IMR-90 (cell line): ENCODE measurements around the gene TTBK2. TPM values are rescaled to one million over a fixed set of nuclear protein-coding genes. Genes with fewer than 3 reads are reported as not detected.
A peak's percentile ranks its signal among the peaks of the same experiment; 100 is the strongest.

Experiments used
- ATAC-seq: fragments of 200-7000 bp; cut with Tn5 transposase; 2 replicates; pipeline ENCODE4 v1.9.1; 2020; ENCODE audit warnings: low read depth, mild to moderate bottlenecking, moderate library complexity
- BruUV-seq: library from RNA; stranded (reverse); fragments of 400-500 nt; replicated peaks from 2 replicates; lab custom pipeline; 2021; lab: Mats Ljungman, UMichigan
- CTCF ChIA-PET: fragments of 300-600 bp; formaldehyde crosslinking; extraction: SDS; loops from one replicate; lab custom pipeline; 2021; ENCODE audit warnings: antibody characterized with exemption; lab: Yijun Ruan, JAX
- POLR2A ChIA-PET: fragments of 300-600 bp; sonication (Branson Sonifier 250); formaldehyde crosslinking; loops from one replicate; lab custom pipeline; 2022; ENCODE audit warnings: antibody characterized with exemption; ENCODE audit not compliant: unreplicated experiment; lab: Charles Lee
- DNase-seq: peaks from one replicate; pipeline ENCODE4 v3.0.0; 2013
- H2AFZ ChIP-seq: replicated peaks from 2 replicates; pipeline ENCODE3; 2013; ENCODE audit warnings: low read length, mild to moderate bottlenecking; ENCODE audit not compliant: poor library complexity
- H2AK5ac ChIP-seq: 2 replicates; pipeline ENCODE4 v1.6.1; 2013; ENCODE audit warnings: low read depth, low read length, inconsistent platforms
- H2AK9ac ChIP-seq: replicated peaks from 2 replicates; pipeline ENCODE3; 2013; ENCODE audit warnings: mild to moderate bottlenecking, low read depth, low read length, moderate library complexity; ENCODE audit not compliant: poor library complexity
- H2BK120ac ChIP-seq: 2 replicates; pipeline ENCODE4 v1.6.1; 2013; ENCODE audit warnings: low read depth, low read length, inconsistent platforms
- H2BK15ac ChIP-seq: 3 replicates; pipeline ENCODE4 v1.6.1; 2013; ENCODE audit warnings: low read depth, low read length, inconsistent platforms
- H2BK20ac ChIP-seq: 2 replicates; pipeline ENCODE4 v1.6.1; 2013; ENCODE audit warnings: low read depth, mild to moderate bottlenecking, inconsistent platforms, low read length, moderate library complexity
- H2BK5ac ChIP-seq: 2 replicates; pipeline ENCODE4 v1.6.1; 2013; ENCODE audit warnings: mild to moderate bottlenecking, low read depth, low read length, inconsistent platforms; ENCODE audit not compliant: poor library complexity, severe bottlenecking
- H3K14ac ChIP-seq: replicated peaks from 2 replicates; pipeline ENCODE4 v1.6.1; 2013; ENCODE audit warnings: low read depth, low read length, inconsistent platforms
- H3K18ac ChIP-seq: 2 replicates; pipeline ENCODE4 v1.6.1; 2013; ENCODE audit warnings: low read depth, low read length, control low read depth
- H3K23ac ChIP-seq: 2 replicates; pipeline ENCODE4 v1.6.1; 2013; ENCODE audit warnings: low read depth, low read length, inconsistent platforms
- H3K27ac ChIP-seq: 2 replicates; pipeline ENCODE4 v1.5.1; 2013; ENCODE audit warnings: mild to moderate bottlenecking, control low read depth, low read length; ENCODE audit not compliant: insufficient read depth
- H3K27me3 ChIP-seq: 2 replicates; pipeline ENCODE4 v1.6.1; 2013; ENCODE audit warnings: low read length; ENCODE audit not compliant: control insufficient read depth, insufficient read depth
- H3K36me3 ChIP-seq: 2 replicates; pipeline ENCODE4 v1.6.1; 2013; ENCODE audit warnings: low read length, mixed read lengths; ENCODE audit not compliant: control insufficient read depth, insufficient read depth
- H3K4ac ChIP-seq: 2 replicates; pipeline ENCODE4 v1.6.1; 2013; ENCODE audit warnings: low read depth, low read length, inconsistent platforms
- H3K4me1 ChIP-seq: 2 replicates; pipeline ENCODE4 v1.6.1; 2013; ENCODE audit warnings: low read length, mixed read lengths; ENCODE audit not compliant: control insufficient read depth, insufficient read depth
- H3K4me2 ChIP-seq: 2 replicates; pipeline ENCODE4 v1.6.1; 2013; ENCODE audit warnings: low read depth, mild to moderate bottlenecking, control low read depth, low read length, moderate library complexity
- H3K4me3 ChIP-seq: 2 replicates; pipeline ENCODE4 v1.5.1; 2013; ENCODE audit warnings: low read depth, mild to moderate bottlenecking, control low read depth, low read length, moderate library complexity; ENCODE audit not compliant: insufficient read depth
- H3K56ac ChIP-seq: 2 replicates; pipeline ENCODE4 v1.6.1; 2013; ENCODE audit warnings: low read length, inconsistent platforms; ENCODE audit not compliant: insufficient read depth; ENCODE audit errors: extremely low read depth
- H3K79me1 ChIP-seq, 2 experiments: 2 replicates each; pipeline ENCODE4 v1.6.1; 2013; ENCODE audit warnings: low read length in 2 of 2, inconsistent platforms in 1 of 2, low read depth in 1 of 2
- H3K9ac ChIP-seq: 2 replicates; pipeline ENCODE4 v1.6.1; 2013; ENCODE audit warnings: low read depth, low read length, control low read depth
- H3K9me1 ChIP-seq: 2 replicates; pipeline ENCODE4 v1.6.1; 2013; ENCODE audit warnings: low read length, inconsistent platforms; ENCODE audit not compliant: insufficient read depth
- H3K9me3 ChIP-seq: 2 replicates; pipeline ENCODE4 v1.6.1; 2013; ENCODE audit warnings: low read length; ENCODE audit not compliant: control insufficient read depth, insufficient read depth
- H4K20me1 ChIP-seq: 2 replicates; pipeline ENCODE4 v1.6.1; 2013; ENCODE audit warnings: low read length, inconsistent platforms; ENCODE audit not compliant: insufficient read depth
- H4K5ac ChIP-seq: 2 replicates; pipeline ENCODE4 v1.6.1; 2013; ENCODE audit warnings: mild to moderate bottlenecking, low read depth, low read length, control low read depth
- H4K8ac ChIP-seq, 2 experiments: 2 replicates each; pipeline ENCODE4 v1.6.1; 2013; ENCODE audit warnings: low read depth in 2 of 2, low read length in 2 of 2, control low read depth in 1 of 2, inconsistent platforms in 1 of 2
- H4K91ac ChIP-seq: 2 replicates; pipeline ENCODE4 v1.6.1; 2013; ENCODE audit warnings: low read depth, low read length, inconsistent platforms; ENCODE audit not compliant: insufficient read depth
- CEBPB ChIP-seq: IDR thresholded peaks from 2 replicates; pipeline ENCODE4 v1.6.1; 2012; ENCODE audit warnings: low read depth, low read length, improper control_type of control experiment
- CTCF ChIP-seq: conservative IDR thresholded peaks from 2 replicates; pipeline ENCODE4 v1.5.1; 2012; ENCODE audit warnings: mild to moderate bottlenecking, low read depth, low read length, improper control_type of control experiment
- FOS ChIP-seq: fragments of 150-350 bp; IDR thresholded peaks from 2 replicates; pipeline ENCODE4 v1.6.1; 2016; ENCODE audit warnings: low read depth, low read length
- WGBS, 2 experiments: methylation state at CpG; one replicate each; pipeline versions ENCODE4 v1.1.5 to v1.1.7; 2013; ENCODE audit warnings: missing lambda C conversion rate in 2 of 2; ENCODE audit not compliant: insufficient read length in 1 of 2; ENCODE audit errors: extremely low coverage in 2 of 2; 5-methylcytosine and 5-hydroxymethylcytosine counted together
- dilution Hi-C: fragments of 300-500 bp; cut with HindIII; formaldehyde crosslinking; loops from one replicate; pipeline ENCODE4 v1.14.3; 2018; ENCODE audit warnings: low sequenced_read_pairs; ENCODE audit not compliant: unreplicated experiment
- in situ Hi-C: fragments of 300-500 bp; cut with MboI; formaldehyde crosslinking; loops from 3 replicates; pipeline ENCODE4 v1.14.3; 2019; ENCODE audit warnings: low sequenced_read_pairs, inconsistent platforms, mixed read lengths
- intact Hi-C: fragments of 100-400 bp; cut with micrococcal nuclease; formaldehyde crosslinking; loops from 2 replicates; pipeline ENCODE4 v1.10.0; 2022
- polyA plus RNA-seq, 3 experiments: library from polyadenylated mRNA; depleted of rRNA; stranded (reverse); fragments of >200 nt; gene quantifications; 2 replicates each; pipeline ENCODE4 v1.2.3, GENCODE V29; 2012; ENCODE audit warnings: low replicate concordance in 1 of 3
- total RNA-seq: library from RNA; depleted of rRNA; stranded (reverse); fragments of >200 nt; gene quantifications from 2 replicates; pipeline ENCODE4 v1.2.3, GENCODE V29; 2012

TTBK2 gene
- total and polyA plus RNA-seq, 2 of the 4 experiments (the other 2 are of a cell fraction) = 2.4 to 3.2 TPM

GRCh38 chr15:42832576-42832975 lies 88.0 kb downstream of the TTBK2 start:
- Histone ChIP-seq H3K9me3 (no peaks in the 10 kb centered on the region), H3K27ac (no peak overlapping the region), H2BK15ac (no peak overlapping the region), H2BK5ac (peak overlapping the region; percentile 62), H4K8ac (no peak overlapping the region), H3K18ac (no peak overlapping the region), H4K91ac (no peak overlapping the region), H3K9me1 (0 out of 2 replicates have a peak, but pooled peaks cover 3% of the 10 kb centered on the region), H3K4me2 (no peak overlapping the region), H3K27me3 (no peaks in the 10 kb centered on the region), H2AFZ (no peak overlapping the region), H4K5ac (no peak overlapping the region), H2AK5ac (no peak overlapping the region), H3K9ac (no peak overlapping the region), H3K79me1 (0 out of 4 replicates have a peak, but pooled peaks cover 0 to 4% of the 10 kb centered on the region in 2 experiments), H3K4me3 (no peak overlapping the region), H4K20me1 (no peaks in the 10 kb centered on the region), H3K23ac (no peak overlapping the region), H3K36me3 (peaks cover 3% of the 10 kb centered on the region), H3K14ac (no peak overlapping the region), H2BK20ac (no peak overlapping the region), H2BK120ac (no peak overlapping the region), H3K4ac (no peak overlapping the region), H3K56ac (no peak overlapping the region), H2AK9ac (no peak overlapping the region), H3K4me1 (no peaks in the 10 kb centered on the region)
- DNase-seq (peak; percentile 88), ATAC-seq (peak; percentile 72)
- intact Hi-C loops = no loop called here
- no TSS peak for BruUV-seq
- ChIA-PET CTCF (no interaction called here), POLR2A (no interaction called here)
- dilution Hi-C loops = no loop called here
- WGBS, 2 experiments = no CpG with 5 or more reads among the region's 5 CpGs
- in situ Hi-C loops = no loop called here
- TF ChIP-seq FOS (peak; percentile 32; the same call in 1 of the 2 replicates), CEBPB (peak; percentile 87), CTCF (no peak)
